HG02981 (cell line): Measurements from ENCODE around the gene INO80D.
"Not testable (repeated sequence)": the region's sequence is repeated elsewhere in the genome, so short reads cannot be mapped to it uniquely, and the experiment has no call there.

Experiments
- ATAC-seq: cut with Tn5 transposase; IDR thresholded peaks from one replicate; pipeline ENCODE4 v1.9.1; 2021; ENCODE audit warnings: mild to moderate bottlenecking, moderate library complexity; ENCODE audit not compliant: unreplicated experiment

INO80D gene

DNA sequence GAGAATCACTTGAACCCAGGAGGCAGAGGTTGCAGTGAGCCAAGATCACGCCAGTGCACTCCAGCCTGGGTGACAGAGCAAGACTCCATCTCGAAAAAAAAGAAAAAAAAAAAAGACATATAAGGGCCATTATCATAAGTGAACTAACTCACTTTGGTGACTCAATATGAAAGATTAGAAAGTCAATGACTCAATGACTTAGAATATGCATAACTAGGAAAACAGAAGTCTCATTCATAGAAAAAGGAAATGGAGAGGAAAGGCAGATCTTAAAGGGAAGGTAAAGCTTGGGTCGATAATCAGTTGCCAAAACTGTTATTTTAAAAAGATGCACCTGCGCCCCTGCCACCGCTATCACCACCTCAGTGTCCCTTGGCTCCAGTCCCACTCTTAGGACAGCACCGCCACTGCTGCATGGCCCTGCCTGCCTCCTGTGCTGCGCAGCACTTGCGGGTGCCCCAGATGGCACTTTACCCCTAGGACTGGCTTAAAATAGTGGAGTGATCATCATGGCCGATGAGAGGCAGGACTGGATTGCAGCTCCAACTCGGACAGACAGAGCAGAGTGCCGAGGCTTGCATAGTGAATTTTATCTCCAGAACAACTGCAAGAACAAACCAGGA lies 54.7 kb downstream of the INO80D start:
- peak; percentile 86 for ATAC-seq

DNA sequence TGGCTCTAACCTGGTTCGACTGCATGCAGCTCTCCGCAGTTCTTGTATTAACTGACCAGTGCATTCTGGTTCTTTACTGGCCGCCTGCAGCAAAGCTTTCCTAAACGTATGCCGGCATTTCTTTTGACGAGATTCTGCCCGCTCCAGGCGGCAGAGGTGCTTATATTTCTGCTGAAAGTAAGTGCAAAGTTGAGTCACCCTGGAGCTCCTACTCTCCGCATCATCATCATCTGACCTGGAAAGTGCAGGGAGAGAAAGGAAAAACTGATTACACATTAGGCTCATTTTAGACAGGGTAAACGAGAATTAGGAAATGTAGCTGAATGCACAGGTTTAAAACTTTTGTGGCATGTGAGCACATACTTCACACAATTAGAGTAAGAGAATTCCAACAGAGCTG lies 57.9 kb downstream of the INO80D start:
- ATAC-seq, result no peak

DNA sequence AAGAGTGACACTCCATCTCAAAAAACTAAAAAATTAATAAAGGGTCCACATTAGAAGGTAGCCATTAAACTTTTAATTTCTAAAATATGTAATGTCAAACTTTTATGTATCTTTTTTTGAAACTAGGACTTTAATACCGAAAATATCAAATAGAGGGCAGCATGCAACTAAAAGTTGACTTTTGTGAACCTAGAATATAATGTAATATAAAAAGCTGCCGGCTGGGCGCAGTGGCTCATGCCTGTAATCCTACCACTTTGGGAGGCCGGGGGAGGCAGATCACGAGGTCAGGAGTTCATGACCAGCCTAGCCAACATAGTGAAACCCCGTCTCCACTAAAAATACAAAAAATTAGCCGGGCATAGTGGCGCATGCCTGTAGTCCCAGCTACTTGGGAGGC lies 62.8 kb downstream of the INO80D start:
- ATAC-seq, result no peak

DNA sequence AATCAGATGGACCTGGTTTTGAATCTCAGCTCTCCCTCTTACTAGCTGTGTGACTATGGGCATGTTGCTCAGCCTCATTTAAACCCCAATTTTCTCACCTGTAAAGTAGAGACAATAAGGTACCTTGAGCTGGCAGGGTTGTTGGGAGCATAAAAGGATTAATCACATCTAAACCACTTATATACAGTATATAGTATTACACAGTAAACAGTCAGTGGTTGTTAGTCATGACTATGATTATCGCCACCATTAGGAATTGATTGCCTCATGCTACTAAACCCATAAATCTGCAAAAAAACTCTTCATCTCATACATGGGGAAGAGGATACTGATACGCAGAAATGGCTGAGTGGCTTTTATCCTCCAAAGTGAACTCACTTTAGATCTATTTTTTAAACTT lies 65.8 kb downstream of the INO80D start:
- no peak for ATAC-seq

DNA sequence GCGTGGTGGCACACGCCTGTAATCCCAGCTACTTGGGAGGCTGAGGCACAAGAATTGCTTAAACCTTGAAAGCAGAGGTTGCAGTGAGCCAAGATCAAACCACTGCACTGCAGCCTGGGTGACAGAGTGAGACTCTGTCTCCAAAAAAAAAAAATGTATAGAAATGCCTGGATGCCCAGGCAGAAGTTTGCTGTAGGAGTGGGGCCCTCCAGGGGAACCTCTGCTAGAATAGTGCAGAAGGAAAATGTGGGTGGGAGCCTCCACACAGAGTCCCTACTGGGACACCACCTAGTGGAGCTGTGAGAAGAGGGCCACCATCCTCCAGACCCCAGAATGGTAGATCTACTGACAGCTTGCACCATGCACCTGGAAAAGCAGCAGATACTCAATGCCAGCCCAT lies 70.2 kb downstream of the INO80D start:
- ATAC-seq, result not testable (repeated sequence)

DNA sequence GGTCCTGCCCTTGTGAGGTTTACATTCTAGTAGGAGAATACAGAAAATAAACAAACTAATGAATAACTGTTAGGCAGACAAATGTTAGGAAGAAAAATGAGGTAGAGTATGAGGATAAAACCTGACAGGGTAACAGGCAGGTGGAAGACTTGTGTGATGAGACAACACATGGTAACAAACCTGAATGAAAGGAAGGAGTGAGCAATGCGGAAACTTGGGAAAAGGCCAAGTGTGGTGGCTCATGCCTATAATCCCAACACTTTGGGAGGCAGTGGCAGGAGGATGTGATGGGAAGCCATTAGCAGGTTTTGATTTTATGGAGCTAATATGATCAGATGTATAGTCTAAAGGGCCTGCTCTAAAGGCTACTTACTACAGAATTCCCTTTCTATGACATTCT lies 74.2 kb downstream of the INO80D start:
- ATAC-seq, result no peak

DNA sequence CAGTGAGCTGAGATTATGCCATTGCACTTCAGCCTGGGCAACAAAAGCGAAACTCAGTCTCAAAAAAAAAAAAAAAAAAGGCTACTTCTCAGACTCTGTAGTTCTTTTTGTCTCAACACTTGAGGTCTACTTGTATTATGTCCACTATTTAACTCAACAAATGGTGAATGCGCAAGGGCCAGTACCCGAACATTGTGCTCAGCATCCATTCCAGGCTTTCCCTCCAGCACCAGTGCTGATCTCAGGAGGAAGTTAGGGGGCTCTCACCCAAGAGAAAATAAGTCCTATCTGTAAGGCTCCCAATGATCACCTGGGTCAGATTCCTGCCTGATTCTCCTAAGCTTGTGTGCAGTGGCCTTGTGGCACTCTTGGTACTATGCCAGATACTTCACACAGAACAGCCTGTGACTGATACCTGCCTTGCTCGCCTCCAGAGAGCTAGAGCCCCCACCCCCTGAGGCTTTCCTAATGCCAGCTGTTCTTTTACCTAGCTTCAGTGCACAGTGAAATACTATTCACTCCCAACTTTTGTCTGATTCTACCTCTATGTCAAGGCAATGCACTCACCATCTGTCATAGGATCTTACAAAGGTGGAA lies 74.9 kb downstream of the INO80D start:
- no peak for ATAC-seq

DNA sequence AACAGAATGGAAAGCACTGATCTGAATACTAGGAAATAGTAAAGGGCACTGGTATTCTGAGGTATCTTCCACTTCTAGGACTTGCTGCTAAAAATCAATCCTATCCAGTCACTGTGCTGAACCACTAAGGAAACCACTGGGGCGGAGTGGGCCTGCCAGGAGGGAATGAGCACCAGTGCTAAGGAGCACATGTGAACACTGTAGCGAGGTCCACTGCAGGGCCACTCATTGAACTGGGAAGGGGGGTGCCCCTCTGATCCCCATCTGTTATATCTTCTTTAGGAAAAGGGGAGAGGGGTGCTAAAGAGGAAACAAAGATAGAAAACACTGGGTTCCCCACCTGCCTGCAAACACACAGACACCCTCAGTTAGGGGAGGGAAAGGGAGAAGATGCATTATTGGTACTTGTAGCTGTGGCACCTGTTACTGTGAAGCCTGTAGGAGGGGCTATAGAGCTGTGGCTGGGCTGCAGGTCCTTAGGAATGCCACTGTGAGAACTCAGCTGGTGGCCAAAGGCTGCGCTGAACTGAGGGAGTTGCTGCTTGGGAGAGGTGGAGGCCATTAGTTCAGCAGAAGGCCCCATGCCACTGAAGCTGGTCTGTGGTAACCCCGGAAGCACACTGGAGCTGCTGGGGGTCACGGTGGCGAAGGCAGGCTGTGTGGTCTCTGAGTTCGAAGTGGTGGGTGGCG lies 81.8 kb downstream of the INO80D start:
- peak; percentile 65 for ATAC-seq

DNA sequence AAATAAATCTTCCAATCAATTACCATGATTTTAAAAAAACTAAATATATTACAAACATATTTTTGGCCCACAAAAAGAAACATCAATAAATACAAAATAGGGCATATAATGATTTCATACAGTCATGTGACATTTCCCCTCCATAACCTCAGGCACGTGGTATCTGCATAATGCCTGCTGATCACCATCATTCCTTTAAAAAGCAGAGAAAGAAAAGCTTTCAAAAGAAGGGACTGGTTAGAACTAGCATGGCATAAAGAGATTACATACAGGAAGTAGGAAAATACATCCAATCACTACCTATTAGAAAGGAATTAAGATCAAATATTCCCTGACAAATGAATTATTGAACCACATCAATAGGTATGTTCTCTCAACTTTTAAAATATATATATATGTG lies 83.5 kb downstream of the INO80D start:
- ATAC-seq, result no peak

DNA sequence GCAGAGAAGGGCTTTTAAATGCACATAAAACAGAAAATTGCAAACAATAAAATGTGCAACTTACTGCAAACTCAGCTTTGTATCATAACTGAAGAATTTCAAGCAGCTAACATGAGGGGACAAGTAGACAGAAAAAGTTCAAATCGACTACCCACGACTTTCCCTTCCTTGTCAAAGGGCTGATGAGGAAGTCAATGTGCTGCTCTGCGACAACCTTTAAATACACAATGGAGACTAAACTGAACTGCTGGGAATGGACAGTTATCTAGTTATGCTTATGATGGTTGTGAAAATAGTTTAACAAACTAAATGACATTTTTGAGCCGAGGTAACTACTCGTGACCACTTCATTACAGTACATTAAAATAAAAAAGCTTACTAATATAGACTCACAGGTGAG lies 84.1 kb downstream of the INO80D start:
- no peak for ATAC-seq

DNA sequence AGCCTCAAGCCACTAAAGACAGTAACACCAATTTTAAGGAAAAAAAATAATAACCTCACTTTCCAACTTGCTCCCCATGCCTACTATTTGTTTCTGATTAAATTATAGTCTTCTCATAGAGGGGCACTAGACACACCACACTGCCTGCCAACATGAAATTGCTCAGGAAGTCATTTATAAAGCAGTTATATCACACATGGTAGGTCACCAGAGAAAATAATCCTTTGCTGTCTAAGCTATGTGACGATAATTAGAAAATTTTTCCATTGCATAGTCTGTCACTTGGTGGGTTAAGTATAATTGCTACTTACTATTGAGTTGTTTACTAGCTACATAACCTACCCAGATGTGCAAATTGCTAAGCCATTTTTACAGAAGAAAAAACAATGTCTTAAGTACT lies 85.2 kb downstream of the INO80D start:
- no peak for ATAC-seq

DNA sequence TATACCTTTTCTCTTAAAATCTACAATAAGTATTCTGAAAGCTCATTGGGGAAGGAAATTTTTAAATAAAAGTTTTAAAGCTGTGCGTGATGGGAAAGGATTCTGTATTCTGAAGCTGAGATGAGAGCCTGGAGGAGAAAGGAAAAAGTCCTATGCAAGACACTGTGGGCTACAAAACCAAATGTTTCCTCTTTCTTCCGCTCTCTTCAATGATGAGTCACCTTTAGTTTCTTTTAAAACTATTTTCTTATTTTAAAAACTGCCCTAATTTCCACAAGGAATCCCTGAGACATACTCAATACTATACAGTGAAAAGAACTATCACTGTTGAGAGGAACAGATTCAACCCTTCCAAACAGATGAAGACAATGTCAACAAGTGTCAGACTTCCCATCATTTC lies 87.4 kb downstream of the INO80D start:
- ATAC-seq, result no peak

DNA sequence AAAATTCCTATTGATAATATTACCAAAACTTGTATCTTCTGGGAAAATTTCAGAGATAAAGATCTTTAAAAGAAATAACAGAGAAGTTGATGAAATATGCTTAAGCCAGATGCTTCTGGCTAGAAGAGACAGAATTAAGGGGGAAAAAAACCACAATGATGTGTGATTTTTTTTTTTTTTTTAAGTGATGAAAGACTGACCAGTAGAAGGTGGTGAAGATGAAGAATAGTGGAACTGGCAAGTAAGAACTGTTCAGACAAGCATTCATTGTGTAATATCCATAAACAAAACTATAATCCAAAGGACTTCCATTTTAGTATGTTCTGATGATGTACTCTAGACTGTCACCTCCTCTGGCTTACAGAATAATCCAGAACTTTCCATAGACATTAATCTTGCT lies 89.8 kb downstream of the INO80D start:
- ATAC-seq, result no peak

DNA sequence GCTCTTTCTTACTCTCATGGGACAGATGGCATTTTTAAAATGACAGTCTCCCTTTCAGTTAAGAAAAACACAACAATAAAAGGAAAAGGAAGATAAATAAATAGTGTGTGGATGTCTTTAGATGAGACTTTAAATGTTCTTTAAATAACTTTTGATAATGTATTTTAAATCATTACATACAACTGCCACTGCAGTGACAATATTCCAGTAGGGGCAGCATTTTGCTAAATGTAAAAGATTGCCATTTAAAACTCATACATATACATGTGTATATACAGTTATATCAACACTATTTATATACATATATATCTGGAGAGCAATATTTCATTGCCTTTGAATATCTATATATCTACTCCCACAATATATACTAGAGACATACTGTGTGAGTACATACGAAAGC lies 90.7 kb downstream of the INO80D start:
- ATAC-seq, result no peak

DNA sequence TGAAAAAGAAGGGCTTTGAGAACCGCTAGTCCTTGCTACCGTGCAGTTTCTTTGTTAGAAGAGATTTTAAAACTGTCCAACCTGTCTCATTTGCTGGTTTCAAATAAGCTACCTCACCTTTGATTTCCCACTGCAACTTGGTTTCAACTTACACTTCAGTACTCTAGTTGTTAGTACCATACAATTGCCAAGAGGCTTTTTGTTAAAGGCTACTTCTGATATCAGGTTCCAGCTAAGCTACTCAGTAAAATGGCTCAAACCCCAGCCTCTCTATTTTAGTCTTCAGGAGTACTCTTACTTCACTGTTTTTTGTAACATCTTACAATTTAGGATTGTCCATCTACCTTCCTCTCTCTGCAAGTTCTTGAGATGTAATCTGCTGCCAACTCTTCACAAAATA lies 91.6 kb downstream of the INO80D start:
- ATAC-seq, result no peak

DNA sequence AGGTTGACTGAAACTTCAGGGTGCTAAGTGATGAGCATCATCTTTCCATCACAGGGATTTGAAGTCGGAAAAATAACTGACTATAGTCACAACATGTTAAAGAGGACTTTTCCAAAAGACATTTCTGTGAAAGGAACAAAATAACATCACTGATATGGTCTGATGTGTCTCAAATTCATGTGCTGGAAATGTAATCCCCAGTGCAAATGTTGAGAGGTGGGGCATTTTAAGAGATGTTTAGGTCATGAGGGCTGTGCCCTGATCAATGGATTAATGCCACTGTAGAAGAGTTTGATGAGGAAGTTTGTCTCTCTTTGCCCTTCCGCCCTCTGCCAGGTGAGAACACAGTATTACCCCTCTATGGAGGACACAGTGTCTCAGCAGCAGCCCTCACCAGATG lies 95.9 kb downstream of the INO80D start:
- no peak for ATAC-seq

DNA sequence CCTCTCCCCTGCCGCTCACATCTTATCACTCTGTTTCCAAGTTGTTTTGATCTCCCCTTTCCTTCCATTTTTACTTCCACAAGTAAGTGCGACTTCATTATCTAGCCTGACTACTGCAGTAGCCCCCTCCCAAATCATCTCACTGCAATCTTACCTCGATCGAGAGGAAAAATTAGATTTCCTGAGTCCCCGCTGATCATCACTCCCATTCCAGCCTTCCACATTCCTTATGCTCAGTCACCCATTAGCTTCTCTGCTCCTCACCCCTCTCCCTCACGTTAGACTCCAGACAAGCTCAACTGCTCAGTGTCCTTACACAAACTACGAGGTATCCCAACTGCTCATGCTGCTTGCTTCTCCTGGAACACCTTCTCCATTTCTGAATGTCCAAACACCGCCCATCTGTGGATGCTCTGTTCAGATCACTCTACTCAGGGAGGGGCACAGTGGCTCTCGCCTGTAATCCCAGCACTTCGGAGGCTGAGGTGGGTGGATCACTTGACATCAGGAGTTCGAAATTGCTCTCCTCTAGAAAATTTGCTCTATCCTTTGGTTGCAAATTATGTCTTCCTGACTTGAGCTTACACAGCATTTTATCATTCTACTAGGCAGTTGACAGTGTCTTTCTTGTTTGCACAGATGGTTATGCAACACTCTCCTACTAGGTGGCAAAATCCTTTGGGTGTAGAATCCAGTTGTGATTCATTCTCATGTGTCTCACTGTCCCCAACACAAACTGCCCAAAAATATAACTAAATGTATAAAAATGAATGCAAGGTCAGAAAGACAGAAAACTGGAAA lies 96.5 kb downstream of the INO80D start:
- no peak for ATAC-seq

DNA sequence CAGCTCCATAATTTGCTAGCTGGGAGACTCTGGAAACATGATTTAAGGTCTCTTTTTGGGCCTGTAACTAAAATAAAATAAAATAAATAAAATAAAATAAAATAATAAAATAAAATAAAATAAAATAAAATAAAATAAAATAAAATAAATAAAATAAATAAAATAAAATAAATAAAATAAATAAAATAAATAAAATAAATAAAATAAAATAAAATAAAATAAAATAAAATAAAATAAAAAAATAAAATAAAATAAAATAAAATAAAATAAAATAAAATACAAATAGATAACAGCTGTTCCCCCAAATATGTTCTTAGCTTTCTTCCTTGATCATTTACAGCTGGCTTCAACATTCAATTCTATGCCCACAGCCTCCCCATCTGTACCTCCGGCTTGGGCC lies 97.3 kb downstream of the INO80D start:
- ATAC-seq, result not testable (repeated sequence)

DNA sequence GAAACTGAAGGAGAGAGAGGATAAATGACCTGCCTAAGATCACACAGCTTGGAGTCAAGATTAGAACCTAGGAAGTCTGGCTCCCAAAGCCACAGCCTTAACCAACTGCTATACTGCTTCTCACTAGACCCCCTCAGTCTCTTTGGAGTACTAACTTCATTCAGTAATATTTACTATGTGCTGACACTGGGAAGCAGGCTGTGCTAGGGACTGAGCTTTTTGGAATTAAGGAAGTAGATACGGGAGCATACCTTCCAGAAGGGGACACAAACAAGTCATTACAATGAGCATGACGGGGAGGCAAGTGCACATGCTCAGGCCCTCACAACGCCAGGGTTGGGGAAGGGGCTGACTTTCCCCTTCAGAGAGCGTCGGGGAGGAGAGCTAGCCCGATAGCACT lies 97.7 kb downstream of the INO80D start:
- ATAC-seq, result no peak

DNA sequence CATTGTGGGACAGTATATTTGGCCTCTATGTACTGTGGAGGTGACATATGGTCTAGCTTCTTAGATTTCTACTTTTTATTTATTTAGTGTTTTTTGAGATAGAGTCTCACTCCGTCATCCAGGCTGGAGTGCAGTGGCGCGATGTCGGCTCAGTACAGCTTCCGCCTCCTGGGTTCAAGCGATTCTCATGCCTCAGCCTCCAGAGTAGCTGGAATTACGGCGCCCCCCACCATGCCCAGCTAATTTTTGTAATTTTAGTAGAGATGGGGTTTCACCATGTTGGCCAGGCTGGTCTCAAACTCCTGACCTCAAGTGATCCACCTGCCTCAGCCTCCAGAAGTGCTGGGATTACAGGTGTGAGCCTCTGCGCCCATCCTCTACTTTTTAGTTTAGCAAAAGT lies 99.6 kb downstream of the INO80D start:
- ATAC-seq, result not testable (repeated sequence)

DNA sequence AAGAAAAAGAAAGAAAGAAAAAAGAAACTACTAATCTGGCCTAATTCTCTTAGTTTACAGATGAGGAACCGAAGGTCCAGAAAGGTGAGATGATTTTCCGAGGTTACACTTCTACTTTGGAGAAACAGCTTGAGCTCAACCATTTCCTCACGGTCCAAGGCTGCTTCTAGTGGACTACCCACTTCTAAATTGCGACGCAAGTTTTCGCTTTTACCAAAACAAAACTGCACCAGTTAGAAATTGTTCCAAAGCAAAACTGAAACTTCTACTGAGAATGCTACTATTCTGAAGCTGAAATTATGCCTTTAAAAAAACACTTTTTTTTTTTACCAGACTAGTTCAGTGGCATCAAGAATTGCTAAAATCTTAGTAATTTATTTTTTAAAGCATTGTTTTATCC lies 101.6 kb downstream of the INO80D start:
- ATAC-seq, result no peak
